ENCODE data around the gene PCMT1.

GRCh38 chr6:149779644-149779963, 30.1 kb downstream of the PCMT1 start:
- TF ChIP-seq CTCF (IDR thresholded peaks at IDR 0.05) (no peak), EZH2 (IDR thresholded peaks at IDR 0.05) (no peak)

All from neural progenitor cell (in vitro differentiated cells).